NCI-H2029 (cell line): ENCODE measurements around the gene CDC34.

Source experiments
- DNase-seq: peaks from one replicate; lab custom pipeline; 2025; lab: John Stamatoyannopoulos, UW

The CDC34 gene

DNA sequence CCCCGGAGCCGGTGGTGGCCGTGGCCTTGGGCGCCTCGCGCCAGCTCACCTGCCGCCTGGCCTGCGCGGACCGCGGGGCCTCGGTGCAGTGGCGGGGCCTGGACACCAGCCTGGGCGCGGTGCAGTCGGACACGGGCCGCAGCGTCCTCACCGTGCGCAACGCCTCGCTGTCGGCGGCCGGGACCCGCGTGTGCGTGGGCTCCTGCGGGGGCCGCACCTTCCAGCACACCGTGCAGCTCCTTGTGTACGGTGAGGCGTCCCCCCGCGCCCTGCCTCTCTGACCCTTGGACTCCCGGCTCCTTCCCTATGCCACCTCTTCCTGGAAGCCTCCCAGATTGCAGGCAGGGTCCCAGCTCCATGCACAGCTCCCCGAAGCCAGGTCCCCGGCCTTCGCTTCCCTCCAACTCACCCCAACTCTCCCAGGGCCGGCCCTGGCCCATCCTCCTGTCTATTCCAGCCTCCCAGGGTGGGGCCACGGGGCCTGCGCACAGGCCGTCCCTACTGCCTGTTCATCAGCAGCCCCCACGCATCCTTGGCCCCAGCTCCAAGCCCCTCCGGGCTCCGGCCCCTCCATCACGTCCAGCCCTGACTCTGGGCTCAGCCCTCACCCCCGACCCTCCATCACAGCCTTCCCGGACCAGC, 33.6 kb upstream of the CDC34 start:
- DNase-seq, result no peak

DNA sequence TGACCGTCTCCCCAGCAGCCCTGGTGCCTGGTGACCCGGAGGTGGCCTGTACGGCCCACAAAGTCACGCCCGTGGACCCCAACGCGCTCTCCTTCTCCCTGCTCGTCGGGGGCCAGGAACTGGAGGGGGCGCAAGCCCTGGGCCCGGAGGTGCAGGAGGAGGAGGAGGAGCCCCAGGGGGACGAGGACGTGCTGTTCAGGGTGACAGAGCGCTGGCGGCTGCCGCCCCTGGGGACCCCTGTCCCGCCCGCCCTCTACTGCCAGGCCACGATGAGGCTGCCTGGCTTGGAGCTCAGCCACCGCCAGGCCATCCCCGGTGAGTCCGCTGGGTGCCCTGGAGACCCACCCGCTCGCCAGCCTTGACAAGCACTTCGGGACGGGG, 33.1 kb upstream of the CDC34 start:
- no peak for DNase-seq

DNA sequence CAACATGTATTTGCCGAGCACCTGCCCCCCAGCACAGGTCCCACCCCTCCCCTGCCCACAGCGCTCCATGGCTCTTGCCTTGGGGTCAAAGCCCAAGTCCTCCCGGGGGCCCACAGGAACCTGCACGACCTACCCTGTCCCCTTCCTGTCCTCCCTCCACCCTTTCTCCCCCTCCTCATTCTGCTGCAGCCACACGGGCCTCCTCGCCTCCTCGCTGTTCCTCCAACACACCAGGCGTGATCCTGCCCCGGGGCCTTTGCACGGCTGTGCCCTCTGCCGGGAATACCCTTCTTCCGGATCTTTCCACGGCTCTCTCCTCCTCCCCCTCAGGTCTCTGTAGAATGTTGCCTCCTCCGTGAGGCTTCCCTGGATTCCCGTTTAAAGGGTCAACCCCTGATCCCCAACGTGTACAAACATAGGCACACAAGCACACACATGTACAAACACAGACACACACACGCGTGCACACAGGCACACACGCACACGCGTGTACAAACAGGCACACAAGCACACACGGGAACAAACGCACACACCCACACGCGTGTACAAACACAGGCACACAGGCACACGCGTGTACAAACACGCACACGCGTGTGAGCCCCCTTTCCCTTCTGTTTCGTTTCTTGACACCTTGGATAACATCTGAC, 32.5 kb upstream of the CDC34 start:
- no peak for DNase-seq

DNA sequence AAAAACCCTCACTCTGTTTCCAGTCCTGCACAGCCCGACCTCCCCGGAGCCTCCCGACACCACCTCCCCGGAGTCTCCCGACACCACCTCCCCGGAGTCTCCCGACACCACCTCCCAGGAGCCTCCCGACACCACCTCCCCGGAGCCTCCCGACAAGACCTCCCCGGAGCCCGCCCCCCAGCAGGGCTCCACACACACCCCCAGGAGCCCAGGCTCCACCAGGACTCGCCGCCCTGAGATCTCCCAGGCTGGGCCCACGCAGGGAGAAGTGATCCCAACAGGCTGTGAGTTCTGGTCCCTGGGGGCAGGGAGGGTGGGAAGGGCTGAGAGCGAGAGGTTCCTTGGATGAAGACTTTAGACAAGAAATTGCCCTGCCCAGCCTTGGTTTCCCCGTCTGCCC, 29.9 kb upstream of the CDC34 start:
- DNase-seq, result no peak

DNA sequence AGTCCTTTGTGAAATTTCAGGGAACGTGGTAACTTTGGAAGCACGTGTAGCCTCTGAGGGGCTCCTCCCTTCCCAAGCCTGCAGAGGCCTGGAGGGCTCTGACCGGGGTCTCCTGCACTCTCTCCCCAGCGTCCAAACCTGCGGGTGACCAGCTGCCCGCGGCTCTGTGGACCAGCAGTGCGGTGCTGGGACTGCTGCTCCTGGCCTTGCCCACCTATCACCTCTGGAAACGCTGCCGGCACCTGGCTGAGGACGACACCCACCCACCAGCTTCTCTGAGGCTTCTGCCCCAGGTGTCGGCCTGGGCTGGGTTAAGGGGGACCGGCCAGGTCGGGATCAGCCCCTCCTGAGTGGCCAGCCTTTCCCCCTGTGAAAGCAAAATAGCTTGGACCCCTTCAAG, 26.9 kb upstream of the CDC34 start:
- no peak for DNase-seq

DNA sequence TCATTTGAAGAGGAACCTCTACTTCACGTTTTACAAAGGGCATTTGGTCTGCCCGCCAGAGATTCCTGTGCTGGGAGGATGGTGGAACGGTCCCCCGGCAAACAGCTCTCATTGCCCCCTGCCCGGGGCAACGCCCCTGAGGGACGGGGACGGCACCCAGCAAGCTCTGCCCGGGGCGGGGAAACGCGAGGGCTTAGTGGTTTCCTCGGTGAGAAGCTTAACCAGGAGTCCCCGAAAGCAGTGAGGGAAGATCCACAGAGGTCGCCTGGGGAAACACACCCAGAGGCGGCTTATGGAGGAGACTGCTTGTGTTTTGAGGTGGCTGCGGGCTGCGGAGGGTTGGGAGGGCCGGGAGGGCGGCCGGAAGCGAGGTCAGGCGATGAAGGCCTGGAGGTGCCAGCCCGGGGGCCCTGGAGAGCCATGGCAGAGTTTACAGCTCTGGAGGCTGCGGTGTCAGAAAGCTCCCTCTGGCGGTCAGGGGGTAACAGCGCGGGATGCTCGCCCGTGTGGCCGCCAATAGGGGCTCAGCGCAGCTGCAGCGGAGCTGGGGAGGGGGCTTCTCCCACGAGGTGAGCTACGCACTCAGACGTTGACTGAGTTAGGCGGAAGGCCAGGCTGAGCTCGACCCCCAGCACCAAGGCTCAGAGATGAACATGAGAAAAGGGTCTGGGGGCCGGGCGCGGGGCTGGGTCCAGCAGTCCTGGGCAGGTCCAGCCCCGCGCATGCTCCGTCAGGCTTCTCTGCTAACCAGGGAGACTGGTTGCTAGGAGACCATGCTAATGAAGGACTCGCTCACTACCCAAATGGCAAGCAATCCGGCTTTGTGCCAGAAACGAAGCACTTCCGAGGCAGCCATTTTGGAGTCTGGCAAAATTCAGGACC, 24.9 kb upstream of the CDC34 start:
- peak; percentile 99 for DNase-seq

DNA sequence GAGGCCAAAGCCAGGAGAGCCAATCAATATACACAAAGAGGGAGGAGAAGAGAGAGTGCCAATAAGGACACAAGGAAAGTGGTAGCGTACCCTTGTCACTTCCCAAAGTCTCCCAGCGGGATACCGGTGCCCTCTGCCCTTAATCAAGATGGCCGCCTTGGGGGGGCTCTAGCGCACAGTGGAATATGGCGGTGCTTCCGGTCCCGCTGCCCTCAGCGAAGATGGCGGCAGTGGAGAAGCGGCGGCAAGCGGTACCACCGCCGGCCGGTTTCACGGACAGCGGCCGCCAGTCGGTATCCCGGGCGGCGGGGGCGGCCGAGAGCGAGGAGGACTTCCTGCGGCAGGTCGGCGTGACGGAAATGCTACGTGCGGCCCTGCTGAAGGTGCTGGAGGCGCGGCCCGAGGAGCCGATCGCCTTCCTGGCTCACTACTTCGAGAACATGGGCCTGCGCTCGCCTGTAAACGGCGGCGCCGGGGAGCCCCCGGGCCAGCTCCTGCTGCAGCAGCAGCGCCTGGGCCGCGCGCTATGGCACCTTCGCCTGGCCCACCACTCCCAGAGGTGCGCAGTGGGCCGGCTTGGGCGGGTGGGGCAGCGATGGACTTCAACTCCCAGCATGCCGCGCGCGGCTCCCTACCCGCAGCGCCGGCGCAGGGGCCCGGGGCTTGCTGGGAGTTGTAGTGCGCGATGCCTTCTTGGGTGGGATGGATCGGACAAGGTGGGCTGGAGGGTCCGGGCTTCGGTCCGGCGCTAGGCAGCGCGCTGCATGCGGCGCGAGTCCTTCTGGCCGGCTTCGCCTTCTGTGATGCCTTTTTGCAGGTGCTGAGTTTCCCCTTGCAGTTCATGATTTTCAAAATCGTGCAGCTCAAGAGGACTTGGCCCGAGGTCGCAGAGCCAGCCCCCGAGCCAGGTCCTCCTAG, 24.0 kb upstream of the CDC34 start, which contains the start of gene TPGS1:
Gene TPGS1 (plus strand): TSS at position 212 of the 918 bp plus-strand sequence. CDS start 10 bp downstream, at position 222.
- peak; percentile 43 for DNase-seq

DNA sequence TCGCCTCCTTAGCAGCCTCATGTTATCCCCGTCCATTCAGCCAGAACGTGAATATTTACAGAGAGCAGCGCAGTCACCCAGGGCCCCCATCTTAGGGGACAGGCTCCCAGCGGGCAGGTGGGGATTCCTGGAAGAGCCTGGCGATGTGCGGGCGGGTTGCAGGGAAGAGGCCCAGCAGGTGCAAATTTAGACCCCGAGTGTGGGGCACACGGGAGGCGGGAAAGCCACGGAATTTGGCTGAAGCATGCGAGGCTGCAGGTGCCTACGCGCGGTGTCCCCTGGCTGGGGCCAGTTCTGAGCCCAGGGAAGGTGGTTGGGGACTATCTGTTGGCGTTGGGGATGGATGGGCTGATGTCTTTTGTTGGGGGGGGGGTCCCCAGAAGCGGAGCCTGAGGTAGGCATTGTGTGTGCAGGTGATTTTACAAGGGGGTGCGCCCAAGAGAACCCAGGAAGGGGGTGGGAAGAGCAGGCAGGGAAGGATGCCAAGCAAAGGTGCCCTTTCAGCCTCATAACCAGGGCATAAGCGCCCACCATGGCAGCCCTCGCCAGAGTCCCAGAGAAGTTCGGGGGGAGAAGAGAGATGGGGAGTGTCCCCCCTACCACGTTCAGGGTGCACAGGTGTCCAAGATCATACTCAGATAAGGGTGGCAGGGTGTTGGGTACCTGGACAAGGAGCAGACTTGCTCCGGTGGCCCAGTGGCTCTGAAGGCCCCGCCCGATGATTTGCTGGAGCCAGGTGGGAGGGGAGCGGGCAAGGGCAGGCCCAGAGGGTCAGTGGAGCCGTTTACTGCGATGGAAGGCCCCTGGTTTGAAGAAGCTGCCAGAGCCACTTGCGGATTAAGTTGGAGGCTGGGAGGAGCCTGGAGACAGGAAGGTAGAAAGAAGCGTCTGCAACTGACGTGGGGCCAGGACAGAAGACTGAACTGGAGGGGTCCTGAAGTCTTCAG, 23.1 kb upstream of the CDC34 start:
- DNase-seq, result no peak

DNA sequence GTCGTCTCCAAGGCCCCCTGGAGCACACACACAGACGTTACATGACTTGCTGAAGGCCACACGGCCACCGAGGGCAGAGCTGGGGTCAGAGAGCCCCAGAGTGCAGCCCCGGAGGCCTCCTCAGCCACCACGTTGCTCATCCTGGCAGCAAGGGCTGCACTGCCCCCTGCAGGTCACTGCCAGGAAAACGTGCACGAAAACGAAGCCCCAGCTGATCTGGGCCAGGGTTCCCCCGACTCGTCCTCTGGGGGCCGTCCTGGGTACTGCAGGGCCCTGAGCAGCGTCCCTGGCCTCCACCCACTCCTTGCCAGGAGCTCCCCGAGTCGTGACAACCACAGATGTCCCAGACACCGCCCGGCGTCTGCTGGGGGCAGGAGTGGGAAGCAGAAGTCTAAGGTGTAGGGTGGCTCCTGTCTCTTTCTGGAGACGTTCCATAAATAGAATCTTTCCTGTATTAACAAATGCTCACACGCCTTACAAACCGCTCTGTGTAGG, 20.9 kb upstream of the CDC34 start:
- DNase-seq, result peak; percentile 79

DNA sequence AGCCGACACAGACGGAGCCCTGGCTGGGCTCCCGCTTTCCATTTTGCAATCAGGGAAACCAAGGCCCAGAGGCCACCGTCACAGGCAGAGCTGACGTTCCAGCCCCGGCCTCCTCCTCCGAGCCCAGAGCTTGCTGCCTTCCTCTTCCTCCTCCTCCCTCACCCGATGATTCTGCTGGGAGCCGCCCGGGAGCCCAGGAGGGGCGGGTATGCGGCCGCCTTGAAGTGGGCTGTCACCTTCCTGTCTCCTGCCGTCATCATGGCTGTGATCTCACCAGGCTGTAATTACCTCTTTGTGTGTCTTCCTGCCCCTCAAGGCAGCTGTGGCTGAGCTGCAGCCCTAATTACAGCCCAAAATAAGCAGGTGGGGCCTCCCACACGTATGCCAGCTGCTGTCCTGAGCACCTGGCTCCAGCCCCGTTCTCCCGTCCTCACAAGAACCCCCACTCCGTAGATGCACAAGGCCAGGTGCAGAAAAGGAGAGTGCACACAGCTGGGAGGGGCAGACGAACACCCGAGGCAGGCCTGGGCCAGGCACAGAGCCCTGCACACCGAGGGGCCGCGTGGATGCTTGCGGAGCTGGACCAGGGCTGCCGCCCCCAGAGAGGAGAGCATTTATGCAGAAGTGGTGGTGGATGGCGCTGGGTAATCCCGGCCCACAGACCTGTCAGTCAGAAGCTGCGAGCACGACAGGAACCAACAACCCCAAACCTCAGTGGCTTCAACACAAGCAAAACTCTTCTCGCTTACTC, 20.3 kb upstream of the CDC34 start:
- peak; percentile 97 for DNase-seq

DNA sequence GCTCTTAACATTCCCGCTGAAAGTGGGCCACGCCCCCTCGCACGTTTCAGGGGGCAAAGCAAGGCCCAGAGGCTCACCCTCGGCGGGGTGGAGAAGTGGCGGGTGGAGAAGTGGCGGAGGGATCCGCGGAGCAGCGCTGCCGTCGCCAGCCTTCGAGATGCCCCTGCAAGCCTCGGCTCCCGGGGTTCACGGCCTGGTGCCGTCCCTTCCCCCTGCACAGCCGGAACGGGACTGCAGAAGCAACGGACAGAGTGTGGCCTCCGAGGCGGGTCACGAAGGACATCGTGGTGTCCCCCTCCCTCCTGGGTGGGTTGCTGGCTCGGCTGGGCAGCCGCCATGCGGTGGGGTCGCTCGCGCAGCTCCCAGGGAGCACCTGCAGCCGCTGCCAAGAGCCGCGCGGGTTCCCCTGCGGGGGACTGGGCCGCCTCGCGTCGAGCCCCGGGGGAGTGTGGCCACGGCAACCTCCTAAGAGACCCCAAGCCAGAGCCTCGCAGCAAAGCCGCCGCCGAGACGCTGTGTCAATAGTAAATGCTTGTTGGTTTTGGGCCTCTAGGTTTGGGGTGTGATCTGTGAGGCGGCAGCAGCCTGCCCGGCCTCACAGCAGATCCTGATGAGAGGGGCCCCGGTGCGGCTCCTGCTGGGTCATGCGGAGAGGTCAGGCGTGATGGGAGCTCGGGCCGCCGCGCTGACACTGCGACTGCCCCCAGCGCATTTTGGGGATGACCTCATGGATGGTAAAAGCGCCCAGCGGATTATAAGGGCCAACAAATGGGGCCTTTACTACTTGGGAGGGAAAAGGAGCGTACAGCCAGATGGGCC, 18.8 kb upstream of the CDC34 start:
- no peak for DNase-seq

DNA sequence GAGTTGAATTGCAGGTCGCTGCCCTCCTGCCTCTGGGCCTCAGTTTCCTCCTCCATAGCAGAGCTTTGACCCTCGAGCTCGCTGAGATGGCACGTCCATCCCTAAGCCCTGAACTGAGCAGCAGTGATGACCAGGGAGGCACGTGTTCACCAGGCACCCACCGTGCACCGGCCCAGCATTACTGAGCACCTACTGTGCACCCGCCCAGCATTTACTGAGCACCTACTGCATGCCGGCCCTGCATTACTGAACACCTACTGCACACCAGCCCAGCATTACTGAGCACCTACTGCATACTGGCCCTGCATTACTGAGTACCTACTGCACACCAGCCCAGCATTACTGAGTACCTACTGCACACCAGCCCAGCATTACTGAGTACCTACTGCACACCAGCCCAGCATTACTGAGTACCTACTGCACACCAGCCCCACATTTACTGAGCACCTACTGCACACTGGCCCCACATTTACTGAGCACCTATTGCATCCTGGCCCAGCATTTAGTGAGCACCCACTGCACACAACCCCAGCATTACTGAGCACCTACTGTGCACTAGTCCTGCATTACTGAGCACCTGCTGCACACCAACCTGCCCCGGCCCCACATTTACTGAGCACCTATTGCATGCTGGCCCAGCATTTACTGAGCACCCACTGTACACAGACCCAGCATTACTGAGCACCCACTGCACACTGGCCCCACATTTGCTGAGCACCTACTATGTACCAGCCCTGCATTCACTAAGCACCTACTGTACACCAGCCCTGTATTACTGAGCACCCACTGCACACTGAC, 18.0 kb upstream of the CDC34 start:
- no peak for DNase-seq

DNA sequence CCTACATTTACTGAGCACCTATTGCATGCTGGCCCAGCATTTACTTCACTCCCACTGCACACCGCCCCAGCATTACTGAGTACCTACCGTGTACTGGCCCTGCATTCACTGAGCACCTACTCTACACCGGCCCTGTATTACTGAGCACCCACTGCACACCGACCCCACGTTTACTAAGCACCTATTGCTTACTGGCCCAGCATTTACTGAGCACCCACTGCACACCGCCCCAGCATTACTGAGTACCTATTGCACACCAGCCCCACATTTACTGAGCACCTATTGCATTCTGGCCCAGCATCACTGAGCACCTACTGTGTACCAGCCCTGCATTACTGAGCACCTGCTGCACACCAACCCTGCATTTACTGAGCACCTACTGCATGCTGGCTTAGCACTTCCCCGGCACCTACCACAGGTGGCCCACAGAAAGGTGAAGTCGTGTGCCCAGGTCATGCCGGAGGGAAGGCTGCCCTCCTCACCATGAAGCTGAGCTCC, 17.3 kb upstream of the CDC34 start:
- no peak for DNase-seq

DNA sequence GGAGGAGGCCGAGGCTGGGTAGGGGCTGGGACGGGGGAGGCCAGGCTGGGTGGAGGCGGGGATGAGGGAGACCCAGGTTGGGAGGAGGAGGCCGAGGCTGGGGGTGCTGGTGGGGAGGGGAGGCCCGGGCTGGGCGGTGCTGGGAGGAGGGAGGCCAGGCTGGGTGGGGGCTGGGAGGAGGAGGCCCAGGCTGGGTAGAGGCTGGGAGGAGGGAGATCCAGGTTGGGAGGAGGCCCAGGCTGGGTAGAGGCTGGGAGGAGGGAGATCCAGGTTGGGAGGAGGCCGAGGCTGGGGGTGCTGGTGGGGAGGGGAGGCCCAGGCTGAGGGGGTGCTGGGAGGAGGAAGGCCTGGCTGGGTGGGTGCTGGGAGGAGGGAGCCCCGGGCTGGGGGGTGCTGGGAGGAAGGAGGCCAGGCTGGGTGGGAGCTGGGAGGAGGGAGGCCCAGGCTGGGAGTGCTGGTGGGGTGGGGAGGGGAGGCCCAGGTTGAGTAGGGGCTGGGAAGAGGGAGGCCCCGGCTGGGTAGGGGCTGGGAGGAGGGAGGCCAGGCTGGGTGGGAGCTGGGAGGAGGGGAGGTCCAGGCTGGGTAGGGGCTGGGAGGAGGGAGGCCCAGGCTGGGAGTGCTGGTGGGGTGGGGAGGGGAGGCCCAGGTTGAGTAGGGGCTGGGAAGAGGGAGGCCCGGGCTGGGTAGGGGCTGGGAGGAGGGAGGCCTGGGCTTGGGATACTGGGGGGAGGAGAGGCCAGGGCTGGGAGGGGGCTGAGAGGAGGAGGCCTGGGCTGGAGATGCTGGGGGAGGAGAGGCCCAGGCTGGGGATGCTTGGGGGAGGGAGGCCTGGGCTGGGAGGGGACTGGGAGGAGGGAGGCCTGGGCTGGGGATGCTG, 13.6 kb upstream of the CDC34 start:
- no peak for DNase-seq

DNA sequence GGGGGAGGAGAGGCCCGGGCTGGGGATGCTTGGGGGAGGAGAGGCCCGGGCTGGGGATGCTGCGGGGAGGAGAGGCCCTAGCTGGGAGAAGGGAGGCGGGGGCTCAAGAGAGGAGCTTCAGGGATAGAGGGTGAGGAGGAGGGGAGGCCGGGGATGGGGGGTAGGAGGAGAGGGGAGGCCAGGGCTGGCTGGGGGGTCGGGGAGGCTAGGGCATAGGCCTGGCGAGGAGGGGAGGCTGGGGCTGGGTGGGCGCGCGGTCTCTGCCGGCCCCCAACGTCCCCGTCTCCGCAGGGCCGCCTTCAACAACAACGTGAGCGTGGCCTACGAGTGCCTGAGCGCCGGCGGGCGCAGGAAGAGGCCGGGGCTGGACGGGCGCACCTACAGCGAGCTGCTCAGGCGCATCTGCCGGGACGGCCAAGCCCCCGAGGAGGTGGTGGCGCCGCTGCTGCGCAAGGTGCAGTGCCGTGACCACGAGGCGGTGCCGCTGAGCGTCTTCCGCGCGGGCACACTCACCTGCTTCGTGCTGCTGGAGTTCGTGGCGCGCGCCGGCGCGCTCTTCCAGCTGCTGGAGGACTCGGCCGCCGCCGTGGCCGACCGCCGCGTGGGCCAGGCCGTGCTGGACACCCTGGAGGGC, 12.8 kb upstream of the CDC34 start:
- no peak for DNase-seq

DNA sequence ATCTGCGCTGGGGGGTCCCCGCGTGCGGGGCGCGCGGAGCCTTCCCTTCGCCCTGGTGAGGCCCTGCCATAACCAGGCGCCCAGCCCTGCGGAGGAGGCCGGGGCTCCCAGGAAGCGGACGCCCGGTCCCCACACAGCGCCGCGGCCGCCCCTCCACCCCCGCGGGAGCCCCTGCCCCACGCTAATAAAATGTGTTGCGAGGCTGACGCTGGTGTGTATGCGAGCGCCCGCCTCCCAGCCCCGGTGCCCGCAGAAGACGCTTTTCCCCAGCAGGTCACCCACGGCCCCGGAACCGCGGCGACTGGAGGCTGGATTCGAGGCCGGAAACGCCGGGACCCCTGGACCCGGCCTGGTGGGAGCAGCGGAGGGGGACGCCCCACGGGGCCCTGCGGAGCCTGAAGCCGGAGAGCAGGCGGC, 12.1 kb upstream of the CDC34 start:
- DNase-seq, result no peak
